Stimulated activated CD8-positive, alpha-beta memory T cell treated with anti-CD3 and anti-CD28 coated beads, Interleukin-12 subunit alpha, Interleukin-12 subunit beta, amount 100 ng/mL, for 1 hour (primary cell): ENCODE results near the gene PRKCG.
"Not testable (repeated sequence)": the region's sequence is repeated elsewhere in the genome, so short reads cannot be mapped to it uniquely, and the experiment has no call there.

ENCODE experiments used
- DNase-seq: peaks from one replicate; pipeline ENCODE4 v3.0.0-alpha.2; 2020; ENCODE audit warnings: low read depth

PRKCG gene

GRCh38 chr19:53944933-53945332 lies 62.9 kb downstream of the PRKCG start:
- no peak for DNase-seq

GRCh38 chr19:53945441-53945840 lies 63.4 kb downstream of the PRKCG start:
- no peak for DNase-seq

DNA sequence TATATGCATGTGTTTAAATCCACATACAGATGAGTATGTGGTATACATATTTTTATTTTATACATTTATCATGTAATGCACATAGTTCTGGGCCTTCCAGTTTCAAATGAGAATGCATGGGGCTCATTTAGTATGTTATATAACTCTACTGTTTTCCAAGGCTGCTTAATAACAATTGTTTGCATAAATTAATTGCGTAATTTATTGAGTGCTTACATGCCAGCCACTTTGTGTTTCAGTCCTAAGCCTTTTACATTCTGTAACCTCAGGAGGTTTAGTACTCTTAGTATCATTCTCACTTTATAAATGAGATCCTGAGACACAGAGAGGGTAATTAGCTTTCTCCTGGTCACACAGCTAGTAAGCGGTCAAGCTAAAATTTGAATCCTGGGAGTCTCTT lies 64.0 kb downstream of the PRKCG start:
- no peak for DNase-seq

DNA sequence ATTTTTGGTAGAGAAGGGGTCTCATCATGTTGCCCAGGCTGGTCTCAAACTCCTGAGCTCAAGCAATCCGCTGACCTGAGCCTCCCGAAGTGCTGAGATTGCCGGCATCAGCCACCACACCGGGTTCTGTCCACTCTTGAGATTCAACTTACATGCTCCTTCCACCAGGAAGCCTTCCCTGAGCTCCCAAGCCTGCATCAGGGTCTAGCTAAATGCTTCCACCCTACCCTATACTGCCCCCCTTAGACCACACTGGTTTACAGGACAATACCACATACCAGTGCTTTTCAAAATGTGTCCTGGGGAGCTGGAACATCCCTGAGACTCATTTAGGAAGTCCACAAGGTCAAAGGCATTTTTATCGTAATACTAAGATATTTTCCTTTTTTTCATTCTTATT lies 65.6 kb downstream of the PRKCG start:
- DNase-seq: no peak

GRCh38 chr19:53948611-53949010 lies 66.6 kb downstream of the PRKCG start:
- DNase-seq: not testable (repeated sequence)

GRCh38 chr19:53951436-53951835 lies 69.4 kb downstream of the PRKCG start:
- DNase-seq: no peak

DNA sequence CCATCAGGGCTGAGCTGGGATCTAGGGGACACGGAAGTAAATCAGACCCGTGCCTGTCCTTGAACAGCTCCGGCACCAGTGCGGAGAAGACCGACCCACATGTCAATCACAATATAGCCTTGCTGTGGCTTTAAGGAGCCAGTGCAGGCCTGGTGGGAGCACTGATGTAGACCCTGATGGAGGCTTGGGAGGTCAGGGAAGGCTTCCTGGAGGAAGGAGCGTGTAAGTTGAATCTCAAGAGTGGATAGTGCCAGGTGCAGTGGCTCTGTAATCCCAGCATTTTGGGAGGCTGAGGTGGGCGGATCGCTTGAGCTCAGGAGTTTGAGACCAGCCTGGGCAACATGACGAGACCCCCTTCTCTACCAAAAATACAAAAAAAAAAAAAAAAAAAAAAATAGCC lies 70.0 kb downstream of the PRKCG start:
- no peak for DNase-seq

- DNase-seq: no peak
Measured at GRCh38 chr19:53953383-53953782, 71.4 kb downstream of the PRKCG start.
